ENCODE measurements around the gene ABHD1. TPM values are rescaled to one million over a fixed set of nuclear protein-coding genes. Genes with fewer than 3 reads are reported as not detected.

The ABHD1 gene
- total and polyA plus RNA-seq, 2 donors (not counting 3 experiments of a cell fraction or from before 2014, with no cell fraction given) = 0.07 TPM; not detected in 1

- POLR2A ChIA-PET = interaction anchor here (0.6 kb wide), 1 partner anchor 130 kb away, joined by 3 read pairs; no protein-coding TSS in a partner anchor
- dilution Hi-C loops (cut with MboI; ENCODE audit: extremely low pct_ligation_motif_present, low sequenced_read_pairs) (no loop called here), intact Hi-C loops (cut with micrococcal nuclease) (no loop called here)
- no peak for DNase-seq (ENCODE audit: low read depth, low spot score)
- Histone ChIP-seq H3K79me2 (ENCODE audit: control insufficient read depth, insufficient read depth, low read length) (no peaks in the 10 kb centered on the region), H3K27ac (ENCODE audit: insufficient read depth, low read depth, low read length) (no peak overlapping the region), H3K9ac (replicated peaks; ENCODE audit: extremely low read depth, insufficient read depth, low read length) (no peak overlapping the region), H2AFZ (ENCODE audit: low read depth, low read length) (no peak overlapping the region), H3K27me3 (ENCODE audit: control insufficient read depth in 2 of 2, insufficient read depth in 2 of 2, low read length in 2 of 2) (peaks cover 18 to 23% of the 10 kb centered on the region in 2 experiments), H3K9me3 (replicated peaks; ENCODE audit: control insufficient read depth, insufficient read depth, low read length) (no peaks in the 10 kb centered on the region), H3K4me3 (replicated peaks in 1 of 3; ENCODE audit: insufficient read depth in 1 of 3, low read depth in 1 of 3, low read length in 3 of 3) (no peak overlapping the region), H3K4me1 (ENCODE audit: control insufficient read depth, extremely low read depth, insufficient read depth, low read length) (no peaks in the 10 kb centered on the region), H3K36me3 (ENCODE audit: control insufficient read depth in 2 of 2, extremely low read depth in 1 of 2, insufficient read depth in 2 of 2, low read length in 2 of 2) (no peaks in the 10 kb centered on the region), H3K4me2 (ENCODE audit: insufficient read depth, low read length) (no peak overlapping the region), H4K20me1 (replicated peaks; ENCODE audit: control insufficient read depth, extremely low read depth, insufficient read depth, low read length) (no peaks in the 10 kb centered on the region), H3K9me1 (replicated peaks; ENCODE audit: control insufficient read depth, extremely low read depth, insufficient read depth, low read length) (no peaks in the 10 kb centered on the region)
- CTCF ChIA-PET = interaction anchor here (1.0 to 1.8 kb wide), 3 partner anchors 8 to 332 kb away, joined by 3 to 4 read pairs (median 4); no protein-coding TSS in a partner anchor
- no TSS peak for BruUV-seq (replicated peaks)
- TF ChIP-seq FOS (IDR thresholded peaks at IDR 0.05; ENCODE audit: borderline replicate concordance, insufficient read depth, low read length) = no peak
- FAIRE-seq = no peak
These were observed 54.1 kb downstream of the ABHD1 start for GRCh38 chr2:27177441-27178351.

DNA sequence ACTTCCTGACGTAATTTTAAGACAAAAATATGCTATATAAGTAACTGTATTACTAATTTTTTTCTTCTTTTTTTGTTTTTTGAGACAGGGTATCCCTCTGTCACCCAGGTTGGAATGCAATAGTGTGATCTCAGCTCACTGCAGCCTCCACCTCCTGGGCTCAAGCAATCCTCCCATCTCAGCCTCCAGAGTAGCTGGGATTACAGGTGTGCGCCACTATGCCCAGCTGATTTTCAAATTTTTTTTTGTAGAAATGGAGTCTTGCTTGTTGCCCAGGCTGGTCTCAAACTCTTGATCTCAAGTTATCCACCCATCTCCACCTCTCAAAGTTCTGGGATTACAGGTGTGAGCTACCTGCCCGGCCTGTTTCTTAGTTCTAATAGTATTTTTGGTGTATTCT lies 54.9 kb downstream of the ABHD1 start:
- Histone ChIP-seq H3K4me1 (ENCODE audit: control insufficient read depth, extremely low read depth, insufficient read depth, low read length) (no peaks in the 10 kb centered on the region), H3K36me3 (ENCODE audit: control insufficient read depth in 2 of 2, extremely low read depth in 1 of 2, insufficient read depth in 2 of 2, low read length in 2 of 2) (no peaks in the 10 kb centered on the region), H4K20me1 (replicated peaks; ENCODE audit: control insufficient read depth, extremely low read depth, insufficient read depth, low read length) (no peaks in the 10 kb centered on the region), H3K9ac (replicated peaks; ENCODE audit: extremely low read depth, insufficient read depth, low read length) (no peak overlapping the region), H3K27me3 (ENCODE audit: control insufficient read depth in 2 of 2, insufficient read depth in 2 of 2, low read length in 2 of 2) (peaks cover 17 to 20% of the 10 kb centered on the region in 2 experiments), H3K4me3 (replicated peaks in 1 of 3; ENCODE audit: insufficient read depth in 1 of 3, low read depth in 1 of 3, low read length in 3 of 3) (no peak overlapping the region), H3K9me3 (replicated peaks; ENCODE audit: control insufficient read depth, insufficient read depth, low read length) (no peaks in the 10 kb centered on the region), H3K4me2 (ENCODE audit: insufficient read depth, low read length) (no peak overlapping the region), H3K9me1 (replicated peaks; ENCODE audit: control insufficient read depth, extremely low read depth, insufficient read depth, low read length) (no peaks in the 10 kb centered on the region), H3K27ac (ENCODE audit: insufficient read depth, low read depth, low read length) (no peak overlapping the region), H2AFZ (ENCODE audit: low read depth, low read length) (no peak overlapping the region), H3K79me2 (ENCODE audit: control insufficient read depth, insufficient read depth, low read length) (no peaks in the 10 kb centered on the region)
- CTCF ChIA-PET = interaction anchor here (1.0 to 1.2 kb wide), 2 partner anchors 9 to 332 kb away, joined by 3 to 4 read pairs; no protein-coding TSS in a partner anchor
- no peak for FAIRE-seq
- BruUV-seq (replicated peaks) = no TSS peak
- POLR2A ChIA-PET = no interaction called here
- dilution Hi-C loops (cut with MboI; ENCODE audit: extremely low pct_ligation_motif_present, low sequenced_read_pairs) = no loop called here
- TF ChIP-seq, protein P1, sequence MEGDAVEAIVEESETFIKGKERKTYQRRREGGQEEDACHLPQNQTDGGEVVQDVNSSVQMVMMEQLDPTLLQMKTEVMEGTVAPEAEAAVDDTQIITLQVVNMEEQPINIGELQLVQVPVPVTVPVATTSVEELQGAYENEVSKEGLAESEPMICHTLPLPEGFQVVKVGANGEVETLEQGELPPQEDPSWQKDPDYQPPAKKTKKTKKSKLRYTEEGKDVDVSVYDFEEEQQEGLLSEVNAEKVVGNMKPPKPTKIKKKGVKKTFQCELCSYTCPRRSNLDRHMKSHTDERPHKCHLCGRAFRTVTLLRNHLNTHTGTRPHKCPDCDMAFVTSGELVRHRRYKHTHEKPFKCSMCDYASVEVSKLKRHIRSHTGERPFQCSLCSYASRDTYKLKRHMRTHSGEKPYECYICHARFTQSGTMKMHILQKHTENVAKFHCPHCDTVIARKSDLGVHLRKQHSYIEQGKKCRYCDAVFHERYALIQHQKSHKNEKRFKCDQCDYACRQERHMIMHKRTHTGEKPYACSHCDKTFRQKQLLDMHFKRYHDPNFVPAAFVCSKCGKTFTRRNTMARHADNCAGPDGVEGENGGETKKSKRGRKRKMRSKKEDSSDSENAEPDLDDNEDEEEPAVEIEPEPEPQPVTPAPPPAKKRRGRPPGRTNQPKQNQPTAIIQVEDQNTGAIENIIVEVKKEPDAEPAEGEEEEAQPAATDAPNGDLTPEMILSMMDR (IDR thresholded peaks at IDR 0.05; ENCODE audit: extremely low read depth in 1 of 2, insufficient read depth in 1 of 2, low read depth in 1 of 2, low read length in 2 of 2) = no peak
- TF ChIP-seq POLR2A (IDR thresholded peaks at IDR 0.05; ENCODE audit: low read depth, low read length) = no peak
- no peak for TF ChIP-seq EZH2 (IDR thresholded peaks at IDR 0.05; ENCODE audit: borderline replicate concordance, low read depth, low read length, severe bottlenecking)
- no peak for TF ChIP-seq FOS (IDR thresholded peaks at IDR 0.05; ENCODE audit: borderline replicate concordance, insufficient read depth, low read length)
- TF ChIP-seq JUN (IDR thresholded peaks at IDR 0.05; ENCODE audit: borderline replicate concordance, insufficient read depth, insufficient read length, low read depth) = no peak
- no peak for TF ChIP-seq MYC (IDR thresholded peaks at IDR 0.05; ENCODE audit: low read depth, low read length)
- intact Hi-C loops (cut with micrococcal nuclease) = no loop called here
- DNase-seq (ENCODE audit: low read depth, low spot score) = no peak

All from endothelial cell of umbilical vein (primary cell).